ENCODE measurements around the gene PSME4. TPM values are rescaled to one million over a fixed set of nuclear protein-coding genes. Genes with fewer than 3 reads are reported as not detected.

The PSME4 gene
- total and polyA plus RNA-seq, 8 donors = 41.5 to 56.9 (median 48.5) TPM

- peak; percentile 87 for ATAC-seq
- Histone ChIP-seq H3K36me3 (peaks cover 0 to 98% of the 10 kb centered on the region in 2 donors), H3K27ac (no peak overlapping the region), H3K9me3 (no peaks in the 10 kb centered on the region), H3K4me3 (no peak overlapping the region), H3K27me3 (no peaks in the 10 kb centered on the region), H3K4me1 (no peaks in the 10 kb centered on the region)
- TF ChIP-seq CTCF (IDR thresholded peaks at IDR 0.05) = no peak
- intact Hi-C loops (cut with DNase I) = no loop called here
- peak in 1 of 4 donors; percentile 3 for DNase-seq
Observed at GRCh38 chr2:53886406-53887280, 84.2 kb downstream of the PSME4 start.

GRCh38 chr2:53884883-53885282, 85.9 kb downstream of the PSME4 start:
- Histone ChIP-seq H3K36me3 (peaks cover 0 to 97% of the 10 kb centered on the region in 2 donors), H3K27ac (no peak overlapping the region), H3K4me3 (no peak overlapping the region), H3K4me1 (no peaks in the 10 kb centered on the region), H3K9me3 (no peaks in the 10 kb centered on the region), H3K27me3 (no peaks in the 10 kb centered on the region)
- DNase-seq (no peak), ATAC-seq (no peak)
- intact Hi-C loops (cut with DNase I) = no loop called here
- TF ChIP-seq CTCF (IDR thresholded peaks at IDR 0.05) = no peak

GRCh38 chr2:53881986-53882385, 88.8 kb downstream of the PSME4 start:
- ATAC-seq = no peak

GRCh38 chr2:53881360-53881759, 89.4 kb downstream of the PSME4 start:
- Histone ChIP-seq H3K27ac (no peak overlapping the region), H3K4me1 (no peaks in the 10 kb centered on the region), H3K9me3 (no peaks in the 10 kb centered on the region), H3K36me3 (peaks cover 0 to 88% of the 10 kb centered on the region in 2 donors), H3K27me3 (no peaks in the 10 kb centered on the region), H3K4me3 (no peak overlapping the region)
- intact Hi-C loops (cut with DNase I) = no loop called here
- no peak for DNase-seq
- no peak for TF ChIP-seq CTCF (IDR thresholded peaks at IDR 0.05)
- ATAC-seq = no peak

More at GRCh38 chr2:53881986-53882385, 88.8 kb downstream of the PSME4 start:
- no peak overlapping the region for H3K27ac ChIP-seq
- H3K9me3 ChIP-seq = no peaks in the 10 kb centered on the region
- H3K36me3 ChIP-seq = peaks cover 0 to 90% of the 10 kb centered on the region in 2 donors
- no peak for TF ChIP-seq CTCF (IDR thresholded peaks at IDR 0.05)
- DNase-seq = no peak
- H3K4me3 ChIP-seq = no peak overlapping the region
- intact Hi-C loops (cut with DNase I) = no loop called here
- H3K27me3 ChIP-seq = no peaks in the 10 kb centered on the region
- H3K4me1 ChIP-seq = no peaks in the 10 kb centered on the region

GRCh38 chr2:53880756-53881155, 90.0 kb downstream of the PSME4 start:
- ATAC-seq = peak; percentile 19
- Histone ChIP-seq H3K27ac (no peak overlapping the region), H3K4me1 (no peaks in the 10 kb centered on the region), H3K9me3 (no peaks in the 10 kb centered on the region), H3K27me3 (no peaks in the 10 kb centered on the region), H3K36me3 (peaks cover 0 to 88% of the 10 kb centered on the region in 2 donors), H3K4me3 (no peak overlapping the region)
- no peak for DNase-seq
- no peak for TF ChIP-seq CTCF (IDR thresholded peaks at IDR 0.05)
- intact Hi-C loops (cut with DNase I) = no loop called here

All from left lung (tissue), 10 donors.